ENCODE data around the gene NMT1.

NMT1 gene

DNA sequence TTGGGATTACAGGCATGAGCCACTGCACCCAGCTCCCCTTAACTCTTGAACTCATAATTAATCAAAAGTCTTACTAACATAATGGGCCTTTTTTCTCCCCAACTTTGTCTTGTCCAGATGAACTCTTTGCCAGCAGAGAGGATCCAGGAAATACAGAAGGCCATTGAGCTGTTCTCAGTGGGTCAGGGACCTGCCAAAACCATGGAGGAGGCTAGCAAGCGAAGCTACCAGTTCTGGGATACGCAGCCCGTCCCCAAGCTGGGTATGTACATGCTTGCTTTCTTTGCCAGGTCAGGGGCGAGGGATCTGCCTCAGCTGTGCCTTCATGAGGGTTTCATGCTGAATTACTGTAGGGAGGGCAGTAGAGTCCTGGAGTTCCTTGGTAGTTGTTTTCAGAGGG is 25.3 kb downstream of the NMT1 start:
- DNase-seq = no peak

DNA sequence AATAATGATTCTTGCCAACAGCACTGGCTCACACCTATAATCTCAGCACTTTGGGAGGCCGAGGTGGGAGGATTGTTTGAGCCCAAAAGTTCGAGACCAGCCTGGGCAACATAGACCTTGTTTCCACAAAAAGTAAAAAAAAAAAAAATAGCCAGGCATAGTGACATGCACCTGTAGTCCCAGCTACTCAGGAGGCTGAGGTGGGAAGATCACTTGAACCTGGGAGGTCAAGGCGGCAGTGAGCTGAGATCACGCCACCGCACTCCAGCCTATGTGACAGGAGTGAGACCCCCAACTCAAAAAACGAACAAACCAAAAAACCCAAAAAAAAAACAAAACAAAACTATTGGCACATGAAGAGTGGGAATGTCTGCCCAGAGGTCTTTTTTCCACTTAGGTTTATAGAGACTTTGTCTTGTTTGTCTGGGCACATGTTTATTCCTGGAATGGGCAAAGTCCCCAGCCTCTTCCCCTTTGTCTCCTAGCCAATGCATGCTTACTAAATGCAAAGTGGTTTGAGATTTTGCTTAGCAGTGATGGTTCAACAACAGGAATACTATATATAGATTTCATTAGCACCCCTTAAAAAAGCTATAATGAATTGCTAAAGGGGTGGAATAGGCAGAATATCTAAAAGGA is 25.9 kb downstream of the NMT1 start:
- no peak for DNase-seq

DNA sequence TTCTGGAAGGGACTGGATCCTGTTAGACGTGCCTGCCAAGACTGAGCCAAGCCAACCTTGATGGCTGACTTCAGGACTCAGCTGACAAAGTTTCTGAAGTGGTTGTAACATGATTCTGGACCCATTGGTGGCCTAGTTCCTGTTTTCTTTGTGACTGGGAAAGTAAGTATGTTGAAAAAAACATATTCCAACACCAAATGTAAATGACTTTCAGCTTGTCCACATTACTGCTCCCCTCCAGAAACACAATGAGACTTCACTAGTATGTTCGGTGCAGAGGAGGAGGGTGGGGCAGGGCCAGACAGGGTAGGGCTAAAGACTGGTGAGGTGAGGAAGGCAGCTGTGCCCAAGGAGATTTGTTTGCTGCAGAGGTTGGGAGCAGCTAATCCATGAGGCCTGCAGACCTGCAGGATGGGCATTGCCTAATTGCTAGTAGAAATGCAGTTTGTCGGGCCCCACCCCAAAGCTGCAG is 26.4 kb downstream of the NMT1 start:
- no peak for DNase-seq

DNA sequence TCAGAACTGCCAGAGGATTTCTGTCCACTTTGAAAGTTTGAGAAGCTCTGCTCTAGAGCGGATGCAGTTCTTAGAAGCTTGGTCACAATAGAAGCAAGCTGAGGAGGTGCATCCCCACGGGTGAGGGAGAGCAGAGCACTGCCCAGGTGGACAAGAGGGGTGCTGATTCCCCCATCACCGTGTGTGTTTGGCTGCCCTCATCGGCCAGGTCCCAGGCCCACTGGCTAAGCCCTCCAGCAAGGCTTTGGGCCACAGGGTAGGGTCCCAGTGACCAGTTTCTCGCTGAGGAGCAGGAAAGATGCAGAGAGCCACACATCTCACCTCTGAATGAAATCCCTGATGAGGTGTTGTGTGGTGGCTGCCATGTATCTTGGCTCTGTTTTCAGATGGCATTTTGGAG is 26.9 kb downstream of the NMT1 start:
- DNase-seq = no peak

DNA sequence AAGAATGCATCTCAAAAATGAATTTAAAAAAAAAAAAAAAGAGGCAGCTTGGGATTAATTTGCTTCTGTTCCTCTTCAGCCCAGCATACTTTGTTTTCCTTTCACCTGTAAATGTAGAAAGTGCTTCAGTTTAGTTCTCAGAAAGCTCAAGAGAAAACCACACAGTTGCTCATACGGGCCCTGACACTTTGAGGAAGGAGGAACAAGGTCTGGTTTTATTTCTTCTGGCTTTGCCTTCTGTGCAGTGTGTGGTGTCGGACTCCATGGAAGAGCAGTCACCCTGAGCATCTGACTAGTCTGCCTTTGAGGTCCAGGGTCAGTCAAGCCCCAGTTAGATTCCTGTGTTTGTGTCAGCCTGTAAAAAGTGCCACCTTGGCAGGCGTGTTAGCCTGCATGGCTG is 27.6 kb downstream of the NMT1 start:
- no peak for DNase-seq

DNA sequence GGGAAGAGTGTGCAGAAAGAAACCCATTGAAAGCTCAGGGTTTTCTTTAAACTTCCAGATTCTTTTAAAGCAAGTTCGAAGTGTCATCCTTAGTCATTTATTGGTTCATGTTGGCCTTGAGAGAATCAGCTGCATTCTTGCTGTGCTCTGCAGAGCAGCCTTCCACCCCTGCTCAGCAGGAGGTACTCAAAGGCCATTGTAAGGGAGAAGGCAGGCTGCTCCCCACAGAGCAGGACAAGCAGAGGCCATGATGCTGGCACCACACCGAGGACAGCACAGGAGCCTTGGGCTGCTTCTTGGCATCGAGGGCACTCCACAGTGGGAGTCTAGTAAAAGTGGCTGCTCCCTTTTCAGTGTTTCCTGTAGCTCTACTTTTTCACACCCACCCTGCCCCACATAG is 29.6 kb downstream of the NMT1 start:
- DNase-seq = no peak

DNA sequence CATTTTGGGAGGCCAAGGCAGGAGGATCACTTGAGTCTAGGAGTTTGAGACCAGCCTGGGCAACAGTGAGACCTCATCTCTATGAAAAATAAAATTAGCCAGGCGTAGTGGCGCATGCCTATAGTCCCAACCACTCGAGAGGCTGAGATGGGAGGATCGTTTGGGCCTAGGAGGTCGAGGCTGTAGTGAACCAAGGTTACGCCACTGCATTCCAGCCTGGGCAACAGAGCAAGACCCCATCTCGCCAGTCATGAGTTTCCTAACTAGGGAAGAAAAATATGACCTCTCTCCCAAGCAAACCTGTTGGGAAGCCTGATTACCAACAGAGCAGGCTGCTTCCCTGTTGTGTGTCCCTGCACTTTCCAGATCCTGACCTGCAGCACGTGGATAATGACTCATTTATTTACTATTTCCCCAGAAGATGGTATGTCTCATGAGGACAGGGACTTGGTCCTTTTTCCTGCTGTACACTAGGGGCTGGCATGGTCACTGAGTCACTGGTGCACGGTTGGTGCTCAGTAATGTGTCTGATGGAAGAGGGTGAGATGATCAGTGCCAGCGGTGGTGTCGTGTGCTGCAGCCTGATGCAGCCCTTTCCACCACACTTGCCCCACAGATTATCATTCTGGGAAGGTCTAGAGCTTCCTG is 30.8 kb downstream of the NMT1 start:
- DNase-seq = no peak

DNA sequence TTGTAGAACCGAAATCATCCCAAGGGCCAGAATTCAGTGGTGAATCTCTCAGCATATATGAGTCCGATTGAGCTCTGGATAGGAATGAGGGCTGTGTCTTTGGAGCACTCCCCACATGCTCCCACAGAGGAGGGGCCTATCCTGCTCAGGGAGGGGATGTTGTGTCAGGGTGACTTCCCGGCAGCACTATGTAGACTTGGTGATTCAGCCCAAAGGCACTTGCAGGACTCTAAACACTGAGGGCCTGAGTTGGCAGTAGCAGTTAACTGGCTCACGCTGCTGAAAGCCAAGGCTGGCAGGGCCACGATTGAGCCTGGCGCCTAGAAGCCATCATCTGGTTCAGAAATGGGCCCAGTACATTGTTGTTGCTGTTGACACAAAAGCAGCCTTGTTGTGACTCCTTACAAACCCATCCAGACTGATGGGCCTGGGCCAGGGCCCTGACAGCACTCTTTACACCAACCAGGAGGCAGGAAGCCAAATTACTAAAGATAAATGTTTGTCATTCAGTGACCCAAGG is 31.9 kb downstream of the NMT1 start:
- DNase-seq = no peak

DNA sequence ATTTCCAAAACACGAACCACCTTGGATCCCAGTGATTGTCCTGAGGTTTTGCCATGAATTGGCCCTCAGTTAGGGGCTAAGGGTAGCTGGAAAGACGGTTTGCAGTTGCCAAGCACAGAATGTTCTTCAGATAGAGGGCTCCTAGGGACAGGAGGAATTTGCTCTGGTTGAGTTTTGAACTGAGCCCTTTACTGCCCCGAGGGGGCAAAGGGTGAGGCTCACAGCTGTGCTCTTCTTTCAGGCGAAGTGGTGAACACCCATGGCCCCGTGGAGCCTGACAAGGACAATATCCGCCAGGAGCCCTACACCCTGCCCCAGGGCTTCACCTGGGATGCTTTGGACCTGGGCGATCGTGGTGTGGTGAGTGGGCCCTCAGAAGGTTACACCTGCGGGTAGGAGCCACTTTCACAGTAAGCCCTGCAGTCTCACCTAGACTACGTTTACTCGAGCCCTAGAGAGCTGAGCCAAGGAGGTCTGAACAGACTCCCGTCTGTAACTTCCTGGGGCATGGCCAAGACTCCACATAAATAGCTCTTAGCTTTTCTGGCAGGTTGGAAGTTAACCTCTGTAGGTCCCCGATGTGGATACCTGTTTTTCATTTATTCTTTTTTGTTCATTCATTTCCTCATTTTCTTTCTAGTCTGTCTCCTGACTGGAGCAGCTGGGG is 32.5 kb downstream of the NMT1 start:
- no peak for DNase-seq

DNA sequence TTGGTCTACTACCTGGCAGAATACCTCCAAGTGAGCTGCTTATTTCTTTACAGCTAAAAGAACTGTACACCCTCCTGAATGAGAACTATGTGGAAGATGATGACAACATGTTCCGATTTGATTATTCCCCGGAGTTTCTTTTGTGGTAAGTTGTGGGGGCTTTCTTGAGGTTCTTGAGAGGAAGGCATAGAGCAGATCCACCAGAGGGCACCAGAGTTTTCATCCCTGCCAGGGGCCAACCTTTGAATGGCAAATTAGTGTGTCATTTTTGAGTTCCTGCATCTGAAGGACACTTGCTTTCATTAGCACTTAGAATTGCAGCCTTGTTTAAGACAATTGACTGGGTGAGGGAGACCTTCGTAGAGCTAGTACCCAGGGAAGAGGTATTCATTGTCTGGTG is 35.0 kb downstream of the NMT1 start:
- DNase-seq = no peak

DNA sequence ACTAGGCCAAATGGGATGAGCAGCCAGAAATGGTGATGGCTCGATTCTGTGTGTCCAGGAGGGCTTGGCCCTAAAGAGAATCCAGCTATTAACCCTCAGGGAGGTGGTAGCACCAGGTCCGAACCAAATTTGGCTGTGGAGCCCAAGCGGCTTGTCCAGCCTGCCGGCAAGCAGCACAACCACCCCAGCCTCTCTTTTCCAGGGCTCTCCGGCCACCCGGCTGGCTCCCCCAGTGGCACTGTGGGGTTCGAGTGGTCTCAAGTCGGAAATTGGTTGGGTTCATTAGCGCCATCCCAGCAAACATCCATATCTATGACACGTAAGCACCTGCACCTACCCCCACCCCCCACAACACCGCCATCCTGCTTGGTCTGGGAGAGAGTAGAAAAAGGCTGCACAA is 35.8 kb downstream of the NMT1 start:
- DNase-seq = no peak

DNA sequence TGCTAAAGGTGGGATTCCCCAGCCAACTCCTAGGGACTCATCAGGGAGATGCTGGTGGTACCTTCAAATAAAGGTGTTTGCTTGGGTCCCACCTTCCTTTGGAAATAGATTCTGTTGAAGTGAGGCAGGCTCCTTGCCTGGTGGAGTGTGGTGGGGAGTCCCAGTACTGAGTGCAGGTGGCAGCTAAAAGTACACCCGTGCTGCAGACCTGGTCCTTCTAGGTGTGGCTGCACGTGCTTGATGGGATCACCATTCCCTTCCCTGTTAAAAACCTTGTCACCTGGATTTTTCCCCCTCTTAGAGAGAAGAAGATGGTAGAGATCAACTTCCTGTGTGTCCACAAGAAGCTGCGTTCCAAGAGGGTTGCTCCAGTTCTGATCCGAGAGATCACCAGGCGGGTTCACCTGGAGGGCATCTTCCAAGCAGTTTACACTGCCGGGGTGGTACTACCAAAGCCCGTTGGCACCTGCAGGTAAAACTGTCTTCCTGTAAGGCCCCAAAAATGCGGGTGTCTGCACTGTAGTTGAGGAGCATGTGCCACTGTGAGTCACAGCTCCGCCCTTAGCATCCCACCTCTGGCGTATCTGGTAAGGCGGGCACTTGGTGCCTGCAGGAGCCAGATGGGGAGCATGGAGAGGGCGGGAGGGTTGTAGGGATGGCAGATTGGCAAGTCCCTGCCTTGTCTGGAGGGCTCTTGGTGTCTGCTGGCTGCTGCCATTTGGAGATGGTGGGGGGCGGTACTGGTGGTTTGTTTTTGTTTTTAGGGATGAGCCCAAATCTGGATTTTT is 37.2 kb downstream of the NMT1 start:
- no peak for DNase-seq

DNA sequence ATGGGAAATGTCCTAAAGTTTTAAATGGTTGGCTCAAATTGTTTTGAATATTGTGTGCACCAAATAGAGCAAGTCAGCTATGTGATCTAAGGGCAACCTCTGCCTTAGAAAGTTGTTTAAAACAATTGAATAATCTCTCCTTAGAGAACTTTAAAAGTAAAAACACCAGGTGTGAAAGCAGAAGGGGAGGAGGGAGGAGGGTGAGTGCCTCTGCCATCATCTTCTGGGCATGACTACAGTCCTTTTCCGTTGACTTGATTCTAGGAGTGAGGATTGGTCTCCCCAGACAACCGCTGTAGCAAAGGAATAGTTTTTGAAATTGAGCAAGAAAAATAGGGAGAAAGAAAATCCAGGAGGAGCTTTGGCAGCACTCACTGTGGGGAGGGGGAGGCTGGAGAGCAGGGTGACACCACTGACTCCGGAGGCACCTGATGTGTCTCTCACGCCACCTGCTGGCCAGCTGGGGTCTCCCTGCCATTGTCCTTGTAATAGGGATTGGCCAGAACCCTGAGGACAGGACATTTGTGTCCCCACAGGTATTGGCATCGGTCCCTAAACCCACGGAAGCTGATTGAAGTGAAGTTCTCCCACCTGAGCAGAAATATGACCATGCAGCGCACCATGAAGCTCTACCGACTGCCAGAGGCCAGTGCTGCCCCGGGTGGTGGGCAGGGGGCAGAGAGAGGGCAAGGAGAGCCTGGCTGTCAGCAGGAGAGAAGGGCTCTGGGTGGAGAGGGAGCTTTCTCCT is 37.9 kb downstream of the NMT1 start:
- DNase-seq = peak; percentile 89

DNA sequence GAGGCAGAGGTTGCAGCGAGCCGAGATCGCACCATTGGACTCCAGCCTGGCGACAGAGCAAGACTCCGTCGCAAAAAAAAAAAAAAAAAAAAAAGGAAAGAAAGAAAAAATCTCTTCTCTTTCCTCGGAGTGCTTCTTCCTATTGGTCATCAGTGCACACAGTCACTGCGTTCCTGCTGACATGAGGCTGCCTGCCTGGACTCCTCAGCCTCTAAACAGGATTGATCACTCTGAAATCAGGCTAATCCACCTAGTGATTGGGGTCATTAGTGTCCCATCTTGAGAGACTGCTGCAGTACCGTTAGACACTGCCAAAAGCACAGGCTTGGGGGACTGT is 40.4 kb downstream of the NMT1 start:
- no peak for DNase-seq

DNA sequence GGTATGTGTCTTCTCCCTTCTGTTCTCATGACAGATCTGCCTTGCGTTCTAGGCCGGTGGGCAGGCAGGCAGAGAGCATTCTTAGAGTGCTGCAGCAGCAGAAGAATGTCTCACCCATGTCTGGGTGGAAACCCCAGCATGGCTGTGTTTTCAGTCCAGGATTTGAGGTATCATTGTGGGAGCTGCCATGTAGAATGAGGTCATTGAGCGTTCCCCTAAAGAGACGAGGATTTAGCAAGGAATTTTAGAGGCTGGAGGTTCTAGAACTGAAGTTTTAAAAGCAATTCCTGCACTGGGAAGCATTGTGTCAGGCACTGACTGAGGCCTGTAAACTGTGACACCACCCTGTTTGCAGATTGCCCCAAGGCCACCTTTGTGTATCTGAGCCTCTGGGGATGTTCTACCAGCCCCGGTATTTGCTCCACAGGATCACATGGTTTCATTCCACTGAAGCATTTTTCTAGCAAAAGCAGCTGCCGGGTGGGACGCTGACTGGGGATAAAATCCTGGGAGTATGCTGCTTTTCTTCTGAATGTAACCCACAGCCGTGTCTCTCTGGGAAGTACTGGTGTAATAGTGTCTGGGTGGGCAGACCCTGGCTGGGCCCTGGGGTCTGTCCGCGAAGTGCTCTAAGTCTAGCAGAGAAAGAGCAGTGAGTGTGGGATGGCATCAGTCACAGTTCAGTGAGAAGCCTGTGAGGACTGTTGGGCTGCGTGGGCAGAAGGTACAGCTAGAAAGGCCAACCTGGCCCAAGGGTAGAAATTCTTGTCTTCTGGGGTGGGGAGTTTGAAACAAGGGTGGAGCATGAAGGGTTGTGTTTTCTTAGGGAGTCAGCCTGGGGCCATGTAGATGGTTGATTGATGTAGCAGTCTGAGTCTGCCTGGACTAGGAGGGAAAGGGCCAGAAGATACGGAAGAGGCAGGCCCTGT is 41.0 kb downstream of the NMT1 start:
- DNase-seq = no peak

DNA sequence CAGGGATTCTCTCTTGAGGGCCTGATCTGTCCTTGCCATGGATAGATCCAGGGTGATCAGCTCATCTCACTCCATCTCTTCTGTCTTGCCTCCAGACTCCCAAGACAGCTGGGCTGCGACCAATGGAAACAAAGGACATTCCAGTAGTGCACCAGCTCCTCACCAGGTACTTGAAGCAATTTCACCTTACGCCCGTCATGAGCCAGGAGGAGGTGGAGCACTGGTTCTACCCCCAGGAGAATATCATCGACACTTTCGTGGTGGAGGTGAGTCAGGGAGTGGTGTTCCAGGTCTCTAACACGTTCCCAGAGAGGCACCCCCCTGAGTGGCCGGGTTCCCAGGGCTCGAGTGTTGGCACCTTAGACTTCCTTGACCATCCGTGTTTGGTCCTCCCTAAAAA is 41.7 kb downstream of the NMT1 start:
- DNase-seq = no peak

DNA sequence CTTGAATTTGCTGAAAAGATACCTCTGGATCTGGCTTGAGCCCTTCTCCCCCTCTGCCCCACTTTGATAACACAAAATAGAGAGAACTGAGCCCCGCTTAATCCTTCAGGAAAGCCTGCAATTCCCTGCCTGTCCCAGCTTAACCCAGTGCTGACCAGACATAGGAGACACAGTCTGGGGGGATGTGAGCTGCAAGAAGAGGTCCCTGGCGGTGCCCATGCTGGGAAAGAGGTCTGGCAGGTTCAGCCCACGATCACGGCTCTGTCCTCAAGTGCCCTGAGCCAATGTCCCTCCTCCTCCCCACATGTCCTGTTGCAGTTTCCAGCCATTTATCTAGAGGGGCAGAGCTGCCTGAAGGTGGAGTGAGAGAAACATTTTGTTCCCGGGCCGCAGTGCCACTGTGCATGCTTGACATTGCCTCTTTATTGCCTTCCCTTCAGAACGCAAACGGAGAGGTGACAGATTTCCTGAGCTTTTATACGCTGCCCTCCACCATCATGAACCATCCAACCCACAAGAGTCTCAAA is 42.2 kb downstream of the NMT1 start:
- no peak for DNase-seq

DNA sequence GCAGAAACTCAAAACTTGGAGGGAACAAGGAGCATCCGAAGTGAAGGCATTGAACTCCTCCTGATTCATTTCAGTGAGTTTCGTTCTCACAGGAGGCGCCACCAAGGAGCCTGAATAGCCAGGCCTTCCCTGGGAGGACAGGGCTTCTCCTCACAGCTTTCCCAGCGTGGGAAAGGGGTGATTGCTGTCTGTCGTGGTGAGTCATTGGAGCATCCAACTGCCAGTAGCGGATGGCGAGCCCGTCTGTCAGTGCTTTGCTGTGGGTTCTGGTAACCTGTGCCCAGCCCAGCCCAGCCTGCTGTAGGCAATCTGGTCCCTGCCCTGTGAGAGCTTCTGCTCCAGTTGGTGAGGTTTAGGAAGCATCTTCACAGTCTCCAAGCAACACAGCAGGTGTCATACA is 42.9 kb downstream of the NMT1 start:
- DNase-seq = no peak

DNA sequence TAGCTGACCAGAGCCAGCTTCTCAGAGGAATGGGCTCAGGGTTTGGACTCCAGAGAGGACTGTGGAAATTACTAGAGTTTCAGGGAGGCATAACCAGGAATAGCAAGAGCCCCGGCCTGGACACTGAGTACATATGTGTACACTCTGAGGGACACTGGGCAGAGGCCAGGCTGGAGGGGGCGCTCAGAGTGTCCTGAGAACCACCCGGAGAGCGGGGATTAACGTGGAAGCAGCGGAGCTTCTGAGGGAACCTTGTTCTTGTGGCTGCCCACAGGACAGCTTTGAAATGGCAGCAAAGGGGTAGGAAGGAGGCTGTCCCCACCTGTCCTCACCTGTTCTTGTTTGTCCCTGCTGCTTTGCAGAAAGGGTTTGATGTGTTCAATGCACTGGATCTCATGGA is 43.4 kb downstream of the NMT1 start:
- no peak for DNase-seq

DNA sequence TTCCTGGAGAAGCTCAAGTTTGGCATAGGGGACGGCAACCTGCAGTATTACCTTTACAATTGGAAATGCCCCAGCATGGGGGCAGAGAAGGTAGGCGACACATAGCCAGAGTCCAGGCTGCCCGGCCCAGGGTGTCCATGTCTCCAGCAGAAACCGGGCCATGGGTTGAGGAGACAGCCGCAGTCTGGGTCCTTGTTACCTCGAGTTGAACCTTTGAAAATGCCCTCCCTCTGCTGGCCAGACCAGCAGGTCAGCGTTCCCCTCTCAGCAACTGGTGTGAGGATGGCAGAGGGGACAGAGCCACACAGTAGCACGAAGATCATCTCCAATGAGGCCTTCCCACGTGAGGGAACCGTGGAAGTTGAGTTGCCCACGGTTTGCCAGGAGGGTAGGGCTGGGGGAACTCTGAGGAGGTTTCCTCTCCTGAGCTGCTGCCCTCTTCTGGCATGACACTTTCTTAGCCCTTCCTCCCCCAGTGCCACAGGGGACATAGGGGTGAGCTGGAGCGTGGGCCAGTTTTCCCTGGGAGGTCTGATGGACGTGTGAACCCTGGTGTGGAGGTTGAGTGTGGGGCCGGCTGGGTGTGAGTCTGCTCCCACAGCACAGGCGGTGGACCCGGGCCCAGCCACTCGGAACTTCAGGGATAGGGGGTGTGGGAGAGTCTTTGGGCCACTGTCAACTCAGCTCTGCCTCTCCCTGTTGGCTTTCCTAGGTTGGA is 43.9 kb downstream of the NMT1 start:
- no peak for DNase-seq

DNA sequence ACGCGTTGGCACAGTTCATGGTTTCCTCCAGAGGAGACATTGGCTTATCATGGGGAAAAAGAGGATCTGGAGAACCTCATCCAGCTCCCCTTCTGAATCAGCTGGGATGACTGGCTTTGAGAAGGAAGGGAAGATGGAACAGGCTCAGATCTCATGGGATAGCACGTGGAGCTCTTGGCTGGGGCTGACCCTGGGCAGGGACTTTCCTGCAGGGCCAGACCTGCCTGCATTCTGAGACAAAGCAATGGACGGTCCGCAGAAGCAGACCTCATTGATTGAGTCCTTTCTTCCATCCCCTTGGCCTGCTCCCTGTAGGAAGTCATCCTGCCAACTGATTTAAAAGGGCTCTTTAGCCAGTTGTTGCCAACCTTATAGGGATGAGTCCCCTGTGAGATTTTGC is 45.0 kb downstream of the NMT1 start:
- no peak for DNase-seq

Measured in activated effector memory CD4-positive, alpha-beta T cell treated with anti-CD3 and anti-CD28 coated beads, Interleukin-2, amount 50 U/mL, for 16 hours (primary cell).